AG04449 (cell line): ENCODE results near the gene BICRA.

Experiments used
- CTCF ChIA-PET: fragments of 350-600 bp; formaldehyde crosslinking; extraction: SDS; loops from one replicate; lab custom pipeline; 2021; ENCODE audit warnings: antibody characterized with exemption; lab: Yijun Ruan, JAX
- POLR2A ChIA-PET: fragments of 400-600, 350-600 bp; formaldehyde crosslinking; extraction: SDS; loops from one replicate; lab custom pipeline; 2020; ENCODE audit warnings: antibody characterized with exemption, inconsistent platforms; lab: Yijun Ruan, JAX
- DNase-seq: peaks from one replicate; pipeline ENCODE4 v3.0.0-alpha.2; 2010; ENCODE audit warnings: low read depth, low spot score
- H3K4me3 ChIP-seq: 2 replicates; pipeline ENCODE4 v1.5.1; 2011; ENCODE audit warnings: low read depth, mild to moderate bottlenecking, control low read depth, low read length
- TF ChIP-seq, protein P1 (sequence below): IDR thresholded peaks from one replicate; pipeline ENCODE4 v1.5.1; 2011; ENCODE audit warnings: mild to moderate bottlenecking, moderate library complexity, low read length, control low read depth, inconsistent platforms; ENCODE audit not compliant: insufficient read depth; ENCODE audit errors: missing control alignments

Gene BICRA

DNA sequence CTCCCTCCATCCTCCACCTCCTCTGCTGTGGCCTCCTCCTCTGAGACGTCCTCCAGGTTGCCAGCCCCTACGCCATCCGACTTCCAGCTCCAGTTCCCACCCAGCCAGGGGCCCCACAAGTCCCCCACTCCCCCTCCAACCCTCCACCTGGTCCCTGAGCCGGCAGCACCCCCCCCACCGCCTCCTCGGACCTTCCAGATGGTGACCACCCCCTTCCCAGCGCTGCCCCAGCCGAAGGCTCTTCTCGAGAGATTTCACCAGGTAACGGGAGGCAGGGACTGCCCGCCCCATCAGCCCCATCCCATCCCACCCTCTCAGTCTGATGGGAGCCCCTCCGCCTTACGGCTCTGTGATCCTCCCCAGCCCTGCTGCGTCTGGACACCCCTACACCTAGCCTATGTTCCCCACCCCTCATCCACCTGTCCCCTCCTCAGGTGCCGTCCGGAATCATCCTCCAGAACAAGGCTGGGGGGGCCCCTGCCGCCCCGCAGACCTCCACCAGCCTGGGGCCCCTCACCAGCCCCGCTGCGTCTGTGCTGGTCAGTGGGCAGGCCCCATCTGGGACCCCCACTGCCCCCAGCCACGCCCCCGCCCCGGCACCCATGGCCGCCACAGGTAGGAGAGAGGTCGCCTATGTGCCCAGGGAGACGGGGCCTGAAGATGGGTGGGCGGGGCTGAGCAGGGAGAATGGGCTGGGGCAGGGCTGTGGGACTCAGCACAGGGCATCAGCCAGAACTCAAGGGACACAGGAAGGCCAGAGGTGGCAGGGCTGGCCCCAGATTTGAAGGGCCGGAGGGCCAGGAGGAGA is 85.7 kb downstream of the BICRA start:
- POLR2A ChIA-PET: no interaction called here
- CTCF ChIA-PET: interaction anchor here (0.9 to 1.7 kb wide), 3 partner anchors 10 to 210 kb away, joined by 3 to 6 read pairs (median 3); no protein-coding TSS in a partner anchor

DNA sequence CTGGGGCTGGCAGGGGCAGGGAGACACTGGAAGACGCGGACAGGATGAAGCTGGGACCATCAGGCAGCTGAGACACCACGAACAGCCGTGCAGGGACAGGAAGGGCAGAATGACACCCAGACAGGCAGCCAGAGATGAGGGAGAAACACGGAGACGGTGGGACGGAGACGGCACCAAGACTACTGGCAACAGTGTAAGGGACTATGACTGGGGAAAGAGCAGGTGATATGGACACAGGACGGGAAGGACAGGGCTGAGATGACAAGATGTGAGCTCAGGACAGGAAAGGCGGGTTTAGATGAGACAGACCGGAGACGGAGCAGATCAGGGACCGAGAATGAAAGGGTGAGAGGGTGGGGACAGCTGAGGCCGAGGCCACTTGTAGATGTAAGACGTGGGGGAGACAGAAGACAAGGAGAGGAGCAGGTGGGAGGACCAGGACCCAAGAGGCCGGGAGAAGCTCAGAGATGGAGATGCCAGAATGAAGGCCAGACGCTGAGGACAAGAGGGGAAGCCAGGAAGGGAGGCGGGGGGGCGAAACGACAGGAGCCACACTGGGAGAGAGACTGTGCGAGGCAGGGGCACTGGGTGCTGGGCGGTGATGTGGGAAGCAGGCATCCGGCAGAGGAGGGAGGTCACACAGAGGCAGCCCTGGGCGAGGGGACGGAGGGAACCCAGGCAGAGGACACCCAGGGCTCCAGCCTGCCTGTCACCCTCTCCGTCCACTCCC is 86.8 kb downstream of the BICRA start:
- no peak for DNase-seq
- no peak overlapping the region for H3K4me3 ChIP-seq
- TF ChIP-seq, protein P1, sequence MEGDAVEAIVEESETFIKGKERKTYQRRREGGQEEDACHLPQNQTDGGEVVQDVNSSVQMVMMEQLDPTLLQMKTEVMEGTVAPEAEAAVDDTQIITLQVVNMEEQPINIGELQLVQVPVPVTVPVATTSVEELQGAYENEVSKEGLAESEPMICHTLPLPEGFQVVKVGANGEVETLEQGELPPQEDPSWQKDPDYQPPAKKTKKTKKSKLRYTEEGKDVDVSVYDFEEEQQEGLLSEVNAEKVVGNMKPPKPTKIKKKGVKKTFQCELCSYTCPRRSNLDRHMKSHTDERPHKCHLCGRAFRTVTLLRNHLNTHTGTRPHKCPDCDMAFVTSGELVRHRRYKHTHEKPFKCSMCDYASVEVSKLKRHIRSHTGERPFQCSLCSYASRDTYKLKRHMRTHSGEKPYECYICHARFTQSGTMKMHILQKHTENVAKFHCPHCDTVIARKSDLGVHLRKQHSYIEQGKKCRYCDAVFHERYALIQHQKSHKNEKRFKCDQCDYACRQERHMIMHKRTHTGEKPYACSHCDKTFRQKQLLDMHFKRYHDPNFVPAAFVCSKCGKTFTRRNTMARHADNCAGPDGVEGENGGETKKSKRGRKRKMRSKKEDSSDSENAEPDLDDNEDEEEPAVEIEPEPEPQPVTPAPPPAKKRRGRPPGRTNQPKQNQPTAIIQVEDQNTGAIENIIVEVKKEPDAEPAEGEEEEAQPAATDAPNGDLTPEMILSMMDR: no peak
- ChIA-PET CTCF (interaction anchor here (1.0 to 23.7 kb wide), 6 partner anchors 9 to 260 kb away, joined by 3 to 867 read pairs (median 6); no protein-coding TSS in a partner anchor), POLR2A (no interaction called here)

More for the DNA sequence above, 85.7 kb downstream of the BICRA start:
- no peak for DNase-seq
- no peak overlapping the region for H3K4me3 ChIP-seq
- TF ChIP-seq, protein P1: no peak

DNA sequence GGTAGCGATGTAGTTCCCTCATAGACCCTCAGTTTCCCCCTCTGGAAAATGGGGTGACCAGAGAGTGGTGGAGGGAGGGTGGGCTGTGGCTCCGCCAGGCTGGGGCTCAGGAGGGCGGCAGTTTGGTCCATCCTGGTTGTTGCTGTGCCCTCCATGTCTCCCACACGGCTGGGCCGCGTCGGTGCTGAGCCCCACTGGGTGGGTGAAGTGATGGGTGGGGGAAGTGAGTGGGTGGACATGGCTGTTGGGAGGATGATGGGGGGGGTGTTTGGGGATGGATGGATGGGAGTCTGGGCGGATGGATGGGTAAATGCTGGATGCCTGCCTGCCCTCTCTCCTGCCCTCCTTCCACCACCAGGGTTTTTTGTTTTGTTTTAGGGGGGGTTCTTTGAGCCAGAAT is 87.7 kb downstream of the BICRA start:
- POLR2A ChIA-PET: no interaction called here
- H3K4me3 ChIP-seq: no peak overlapping the region
- TF ChIP-seq, protein P1: no peak
- CTCF ChIA-PET: interaction anchor here (1.0 to 23.7 kb wide), 5 partner anchors 8 to 261 kb away, joined by 3 to 867 read pairs (median 7); no protein-coding TSS in a partner anchor
- no peak for DNase-seq

DNA sequence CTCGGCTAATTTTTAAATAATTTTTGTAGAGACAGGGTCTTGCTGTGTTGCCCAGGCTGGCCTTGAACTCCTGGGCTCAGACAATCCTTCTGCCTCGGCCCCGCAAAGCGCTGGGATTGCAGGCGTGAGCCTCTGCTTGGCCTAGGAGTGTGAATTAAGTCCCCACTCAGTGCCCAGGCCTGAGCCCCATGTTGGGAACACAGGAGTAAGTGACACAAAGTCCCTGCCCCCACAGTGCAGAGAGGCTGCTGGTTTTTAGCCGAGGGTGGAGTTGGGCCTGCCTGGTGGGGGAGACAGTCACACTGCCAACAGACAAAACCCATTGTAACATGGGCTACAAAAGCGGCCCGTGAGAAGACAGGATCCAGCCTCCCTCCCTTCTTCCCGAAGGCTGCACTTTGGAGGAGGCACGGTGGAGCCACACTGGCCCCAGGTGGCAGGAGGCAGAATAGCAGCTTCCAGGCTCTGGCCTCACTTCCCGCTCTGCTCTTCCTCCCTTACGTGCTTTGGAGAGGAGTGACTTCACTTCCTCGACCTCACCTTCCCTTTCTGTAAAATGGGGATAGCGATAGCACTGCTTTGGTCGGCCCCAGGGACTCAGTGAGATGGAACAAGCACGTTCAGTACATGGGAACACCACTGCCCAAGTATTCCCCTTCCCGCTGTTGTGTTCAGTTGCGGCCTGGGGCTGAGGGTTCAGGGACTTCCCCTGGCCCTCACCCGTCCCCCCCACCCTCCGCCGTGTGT is 89.1 kb downstream of the BICRA start:
- H3K4me3 ChIP-seq: no peak overlapping the region
- no peak for DNase-seq
- POLR2A ChIA-PET: interaction anchor here (0.6 to 0.9 kb wide), 2 partner anchors 74 to 214 kb away, joined by 3 to 4 read pairs; partner anchors contain the start of gene KPTN
- CTCF ChIA-PET: interaction anchor here (0.6 to 23.7 kb wide), 18 partner anchors 8 to 392 kb away, joined by 3 to 867 read pairs (median 6); partner anchors contain the start of genes EHD2, KPTN and NAPA
- TF ChIP-seq, protein P1: peak; percentile 99

DNA sequence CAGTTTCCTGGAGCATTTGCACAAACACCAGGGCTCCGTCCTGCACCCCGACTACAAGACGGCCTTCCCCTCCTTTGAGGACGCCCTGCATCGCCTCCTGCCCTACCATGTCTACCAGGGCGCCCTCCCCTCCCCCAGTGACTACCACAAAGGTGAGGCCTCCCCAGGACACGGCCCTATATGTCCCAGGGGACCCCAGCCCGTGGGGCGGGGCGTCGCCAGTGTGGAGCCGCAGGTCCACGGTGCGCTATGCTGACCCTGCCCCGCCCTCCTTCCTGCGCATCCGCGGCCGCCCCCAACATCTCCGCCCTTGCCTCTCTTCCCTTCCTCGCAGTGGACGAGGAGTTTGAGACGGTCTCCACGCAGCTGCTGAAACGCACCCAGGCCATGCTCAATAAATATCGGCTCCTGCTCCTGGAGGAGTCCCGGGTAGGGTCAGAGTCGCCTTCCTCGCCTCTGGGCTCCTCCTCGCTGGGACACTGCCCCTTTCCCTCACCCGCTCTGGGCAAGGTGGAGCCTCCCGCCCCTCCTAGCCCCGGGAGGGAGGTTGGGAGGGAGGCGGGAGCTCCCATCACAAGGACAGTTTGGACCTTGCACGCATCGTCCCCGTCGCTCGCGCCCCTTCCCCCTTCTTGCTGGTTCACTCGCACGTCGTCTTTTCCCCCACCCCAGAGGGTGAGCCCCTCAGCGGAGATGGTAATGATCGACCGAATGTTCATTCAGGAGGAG is 89.9 kb downstream of the BICRA start:
- H3K4me3 ChIP-seq: no peak overlapping the region
- TF ChIP-seq, protein P1: no peak
- POLR2A ChIA-PET: interaction anchor here (0.6 to 0.9 kb wide), 2 partner anchors 75 to 215 kb away, joined by 3 to 4 read pairs; partner anchors contain the start of gene KPTN
- CTCF ChIA-PET: interaction anchor here (0.6 to 23.7 kb wide), 30 partner anchors 9 to 393 kb away, joined by 3 to 867 read pairs (median 5); partner anchors contain the start of genes DHX34, EHD2, KPTN and NAPA
- no peak for DNase-seq
